Epithelial cell of esophagus (primary cell): Measurements from ENCODE around the gene LMBRD1.

Source experiments
- DNase-seq: peaks from one replicate; pipeline ENCODE4 v3.0.0; 2010; ENCODE audit warnings: low read depth
- H3K4me3 ChIP-seq: 2 replicates; pipeline ENCODE4 v1.5.1; 2011; ENCODE audit warnings: mild to moderate bottlenecking, low read length, control low read depth
- TF ChIP-seq, protein P1 (sequence below): IDR thresholded peaks from 2 replicates; pipeline ENCODE4 v1.5.1; 2011; ENCODE audit warnings: low read depth, mild to moderate bottlenecking, low read length, control low read depth, inconsistent platforms; ENCODE audit not compliant: insufficient read depth; ENCODE audit errors: missing control alignments

LMBRD1 gene

GRCh38 chr6:69774740-69775584 is 21.8 kb downstream of the LMBRD1 start:
- DNase-seq, result no peak
- H3K4me3 ChIP-seq, result no peak overlapping the region
- TF ChIP-seq, protein P1, sequence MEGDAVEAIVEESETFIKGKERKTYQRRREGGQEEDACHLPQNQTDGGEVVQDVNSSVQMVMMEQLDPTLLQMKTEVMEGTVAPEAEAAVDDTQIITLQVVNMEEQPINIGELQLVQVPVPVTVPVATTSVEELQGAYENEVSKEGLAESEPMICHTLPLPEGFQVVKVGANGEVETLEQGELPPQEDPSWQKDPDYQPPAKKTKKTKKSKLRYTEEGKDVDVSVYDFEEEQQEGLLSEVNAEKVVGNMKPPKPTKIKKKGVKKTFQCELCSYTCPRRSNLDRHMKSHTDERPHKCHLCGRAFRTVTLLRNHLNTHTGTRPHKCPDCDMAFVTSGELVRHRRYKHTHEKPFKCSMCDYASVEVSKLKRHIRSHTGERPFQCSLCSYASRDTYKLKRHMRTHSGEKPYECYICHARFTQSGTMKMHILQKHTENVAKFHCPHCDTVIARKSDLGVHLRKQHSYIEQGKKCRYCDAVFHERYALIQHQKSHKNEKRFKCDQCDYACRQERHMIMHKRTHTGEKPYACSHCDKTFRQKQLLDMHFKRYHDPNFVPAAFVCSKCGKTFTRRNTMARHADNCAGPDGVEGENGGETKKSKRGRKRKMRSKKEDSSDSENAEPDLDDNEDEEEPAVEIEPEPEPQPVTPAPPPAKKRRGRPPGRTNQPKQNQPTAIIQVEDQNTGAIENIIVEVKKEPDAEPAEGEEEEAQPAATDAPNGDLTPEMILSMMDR, result no peak

DNA sequence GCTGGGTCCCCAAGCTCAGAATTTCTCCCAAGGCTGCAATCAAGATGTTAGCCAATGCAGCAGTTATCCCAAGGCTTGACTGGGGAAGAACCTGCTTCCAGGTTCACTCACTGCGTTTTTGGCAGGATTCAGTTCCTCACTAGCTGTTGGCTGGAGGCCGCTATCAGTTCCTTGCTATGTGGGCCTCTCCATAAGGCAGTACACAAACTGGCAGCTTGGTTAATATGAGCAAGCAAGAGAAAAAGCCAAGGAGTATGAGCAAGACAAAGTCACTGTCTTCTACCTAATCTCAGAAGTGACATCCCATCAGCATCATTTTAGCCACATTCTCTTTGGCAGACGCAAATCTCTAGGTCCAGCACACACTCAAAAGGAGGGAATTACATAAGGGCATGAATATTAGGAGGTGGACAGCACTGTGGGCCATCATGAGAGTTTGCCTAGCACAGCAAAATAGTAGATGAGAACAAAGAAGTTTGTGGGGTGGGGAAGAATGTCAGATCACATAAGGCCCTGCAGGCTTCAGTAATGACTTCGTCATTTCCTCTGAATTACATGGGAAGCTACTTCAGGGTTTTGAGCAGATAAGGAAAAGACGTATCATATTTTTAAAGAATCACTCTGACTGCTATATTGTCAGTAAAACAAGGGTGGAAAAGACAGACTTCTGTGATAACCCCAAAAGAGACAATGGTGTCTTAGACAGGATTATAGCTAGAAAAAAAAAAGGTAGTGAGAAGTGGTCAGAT is 25.5 kb downstream of the LMBRD1 start:
- TF ChIP-seq, protein P1, result no peak
- no peak for DNase-seq
- H3K4me3 ChIP-seq, result no peak overlapping the region

- DNase-seq, result no peak
- TF ChIP-seq, protein P1, result no peak
- H3K4me3 ChIP-seq, result no peak overlapping the region
These were observed 28.1 kb downstream of the LMBRD1 start for GRCh38 chr6:69768664-69769063.

DNA sequence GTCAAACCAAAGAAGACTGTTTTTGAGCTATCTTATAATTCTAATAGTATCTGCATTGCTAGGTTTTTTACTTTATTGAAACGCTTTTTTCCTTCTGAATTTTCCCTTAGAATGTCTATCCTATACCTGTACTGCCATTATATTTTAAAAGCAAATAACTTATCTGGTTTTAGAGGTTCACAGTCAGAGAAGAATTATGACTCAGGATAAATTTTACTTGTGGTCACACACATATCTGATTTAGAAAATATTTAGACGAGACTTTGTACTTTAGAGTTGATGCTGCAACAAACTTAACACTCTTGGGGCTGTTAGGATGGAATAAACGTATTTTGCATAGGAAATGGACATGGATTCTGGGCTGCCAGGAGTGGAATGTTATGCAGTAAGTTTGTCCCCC is 33.0 kb downstream of the LMBRD1 start:
- no peak overlapping the region for H3K4me3 ChIP-seq
- no peak for DNase-seq
- TF ChIP-seq, protein P1, result no peak

GRCh38 chr6:69761853-69762252 is 35.0 kb downstream of the LMBRD1 start:
- DNase-seq, result no peak
- H3K4me3 ChIP-seq, result no peak overlapping the region
- TF ChIP-seq, protein P1, result no peak

DNA sequence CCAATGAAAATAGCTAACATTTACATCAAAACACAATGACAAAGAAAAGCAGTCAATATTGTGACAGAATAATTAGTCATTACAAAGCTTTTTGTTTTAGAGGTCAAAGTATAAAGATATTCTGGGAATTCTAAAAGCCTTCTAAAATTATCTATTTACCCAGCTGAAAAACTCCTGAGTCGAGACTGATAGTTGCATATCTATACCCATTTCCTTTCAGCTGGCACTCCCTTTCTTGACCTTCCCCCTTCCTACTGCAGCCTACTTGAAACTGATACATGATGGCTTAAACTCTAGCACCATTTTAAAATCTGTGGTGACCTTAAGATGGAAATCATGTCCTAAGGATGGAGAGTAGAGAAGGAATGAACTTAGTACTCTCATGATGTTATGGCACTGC is 38.6 kb downstream of the LMBRD1 start:
- DNase-seq, result no peak
- H3K4me3 ChIP-seq, result no peak overlapping the region
- TF ChIP-seq, protein P1, result no peak
